Omental fat pad (tissue), 4 donors: ENCODE data around the gene LIF. TPM values are rescaled to one million over a fixed set of nuclear protein-coding genes. Genes with fewer than 3 reads are reported as not detected.

Experiments
- ATAC-seq: fragments of 150-250 bp; one replicate; pipeline ENCODE4 v1.9.1; 2016; ENCODE audit warnings: mild to moderate bottlenecking, moderate library complexity; ENCODE audit not compliant: low FRiP score
- DNase-seq: peaks from one replicate; pipeline ENCODE4 v3.0.0-alpha.2; 2019; ENCODE audit warnings: low spot score
- CTCF ChIP-seq, 3 donors: fragments of 450-650 bp; IDR thresholded peaks; one replicate each; pipeline ENCODE4 v1.5.1; 2016 to 2017; ENCODE audit warnings: antibody characterized with exemption in 3 of 3, mild to moderate bottlenecking in 3 of 3, moderate library complexity in 2 of 3
- total RNA-seq, 4 donors: library from RNA; depleted of rRNA; stranded (reverse); fragments of >200 nt; gene quantifications; one replicate each; pipeline ENCODE4 v1.1.0, GENCODE V29; 2016

Gene LIF
- total RNA-seq, 4 donors from 2014 or later: 1.3 to 74.7 (median 24.4) TPM

GRCh38 chr22:30192427-30192826, 54.1 kb downstream of the LIF start:
- TF ChIP-seq CTCF (IDR thresholded peaks at IDR 0.05): no peak
- DNase-seq (no peak), ATAC-seq (no peak)

GRCh38 chr22:30191040-30191701, 55.4 kb downstream of the LIF start:
- no peak for DNase-seq
- ATAC-seq: no peak
- no peak for TF ChIP-seq CTCF (IDR thresholded peaks at IDR 0.05)

GRCh38 chr22:30190574-30190973, 56.0 kb downstream of the LIF start:
- DNase-seq (no peak), ATAC-seq (no peak)
- TF ChIP-seq CTCF (IDR thresholded peaks at IDR 0.05): no peak

Other genes with a start within 250 kb of the LIF start
- gene HORMAD2, start 166.3 kb downstream of the LIF start, total RNA-seq: not detected
- gene OSM, start 20.1 kb upstream of the LIF start, total RNA-seq: 10 to 100 TPM in 1 of 4 donors, 1 to 10 TPM in 3; 7.1 to 17.8 (median 8.6) TPM
- 10 to 100 TPM in 3 of 4 donors, 1 to 10 TPM in 1; 7.1 to 47.9 (median 21.0) TPM for gene CASTOR1, start 42.7 kb upstream of the LIF start, total RNA-seq
- 10 to 100 TPM; 17.5 to 42.1 (median 26.0) TPM for gene TBC1D10A, start 80.2 kb upstream of the LIF start, total RNA-seq
- 10 to 100 TPM; 38.5 to 71.7 (median 60.4) TPM for gene SF3A1, start 110.1 kb upstream of the LIF start, total RNA-seq
- gene CCDC157, start 110.2 kb upstream of the LIF start, total RNA-seq: 1 to 10 TPM in 3 of 4 donors, under 1 TPM in 1; 0.95 to 2.7 (median 1.8) TPM
- gene RNF215, start 140.7 kb upstream of the LIF start, total RNA-seq: 10 to 100 TPM in 3 of 4 donors, 1 to 10 TPM in 1; 6.7 to 16.9 (median 11.8) TPM
- 1 to 10 TPM; 3.0 to 8.8 (median 5.0) TPM for gene SEC14L2, start 150.3 kb upstream of the LIF start, total RNA-seq
- gene MTFP1, start 179.0 kb upstream of the LIF start, total RNA-seq: 10 to 100 TPM; 11.2 to 14.7 (median 14.1) TPM
- gene SEC14L3, start 225.3 kb upstream of the LIF start, total RNA-seq: not detected